ENCODE results near the gene KCNC1. TPM values are rescaled to one million over a fixed set of nuclear protein-coding genes. Genes with fewer than 3 reads are reported as not detected.

The KCNC1 gene
- total and polyA plus RNA-seq, 7 donors: 0.01 to 1.1 (median 0.13) TPM

- Histone ChIP-seq H3K4me3 (peak overlapping the region; percentile 75), H3K27ac (peak overlapping the region; percentile 94), H3K36me3 (ENCODE audit: insufficient read depth in 1 of 2, low read depth in 1 of 2) (peaks cover 0 to 22% of the 10 kb centered on the region in 2 donors), H3K27me3 (ENCODE audit: insufficient read depth in 3 of 3, low read length in 2 of 3) (peaks cover 0 to 10% (median 0%) of the 10 kb centered on the region in 3 donors), H3K9me3 (no peaks in the 10 kb centered on the region), H3K4me1 (peaks cover 27% of the 10 kb centered on the region)
- 58 to 75% (median 73%) methylated on average over 7 of the region's 7 CpGs for WGBS, 3 donors
- ATAC-seq: no peak
- DNase-seq: no peak
- TF ChIP-seq CTCF (IDR thresholded peaks at IDR 0.05): no peak
- intact Hi-C loops (cut with DNase I): loop anchor here in 1 of 2 donors (5.0 kb wide), 1 partner anchor 86 kb away; no protein-coding TSS in a partner anchor
Measured at GRCh38 chr11:17718015-17718414, 16.6 kb upstream of the KCNC1 start.

GRCh38 chr11:17718510-17718962 is 16.0 kb upstream of the KCNC1 start:
- Histone ChIP-seq H3K27ac (peak overlapping the region; percentile 94), H3K4me3 (peak overlapping the region; percentile 75), H3K4me1 (peaks cover 24% of the 10 kb centered on the region), H3K9me3 (no peaks in the 10 kb centered on the region), H3K27me3 (ENCODE audit: insufficient read depth in 3 of 3, low read length in 2 of 3) (peaks cover 0 to 10% (median 0%) of the 10 kb centered on the region in 3 donors), H3K36me3 (ENCODE audit: insufficient read depth in 1 of 2, low read depth in 1 of 2) (peaks cover 0 to 22% of the 10 kb centered on the region in 2 donors)
- intact Hi-C loops (cut with DNase I): loop anchor here in 1 of 2 donors (5.0 kb wide), 1 partner anchor 86 kb away; no protein-coding TSS in a partner anchor
- TF ChIP-seq CTCF (IDR thresholded peaks at IDR 0.05): no peak
- WGBS, 3 donors: 9 to 23% (median 10%) methylated on average over 16 of the region's 16 CpGs
- ATAC-seq: peak in 1 of 4 donors; percentile 12
- no peak for DNase-seq

GRCh38 chr11:17719028-17719937 is 15.3 kb upstream of the KCNC1 start, which contains the start of gene MYOD1:
MYOD1 (plus strand) TSS chr11:17719571; CDS start chr11:17719783, 212 bp downstream.
- Histone ChIP-seq H3K27me3 (ENCODE audit: insufficient read depth in 3 of 3, low read length in 2 of 3) (peaks cover 0 to 14% (median 0%) of the 10 kb centered on the region in 3 donors), H3K9me3 (no peaks in the 10 kb centered on the region), H3K4me1 (peaks cover 17% of the 10 kb centered on the region), H3K27ac (peak within 1 kb of the TSS; percentile 94), H3K4me3 (peak within 1 kb of the TSS; percentile 75), H3K36me3 (ENCODE audit: insufficient read depth in 1 of 2, low read depth in 1 of 2) (peaks cover 0 to 22% of the 10 kb centered on the region in 2 donors)
- DNase-seq: peak; percentile 85 to 92
- intact Hi-C loops (cut with DNase I): loop anchor here in 1 of 2 donors (5.0 kb wide), 1 partner anchor 87 kb away; no protein-coding TSS in a partner anchor
- peak; percentile 70 to 74 (median 70) for ATAC-seq
- TF ChIP-seq CTCF (IDR thresholded peaks at IDR 0.05): peak; percentile 12
- WGBS, 3 donors: 0 to 1% (median 1%) methylated on average over 39 to 68 of the region's 68 CpGs

- 1% methylated on average over 65 to 85 of the region's 85 CpGs for WGBS, 3 donors
- peak; percentile 50 for TF ChIP-seq CTCF (IDR thresholded peaks at IDR 0.05)
- Histone ChIP-seq H3K4me3 (peak overlapping the region; percentile 75), H3K36me3 (ENCODE audit: insufficient read depth in 1 of 2, low read depth in 1 of 2) (peaks cover 0 to 22% of the 10 kb centered on the region in 2 donors), H3K27me3 (ENCODE audit: insufficient read depth in 3 of 3, low read length in 2 of 3) (peaks cover 0 to 14% (median 0%) of the 10 kb centered on the region in 3 donors), H3K27ac (peak overlapping the region; percentile 94), H3K4me1 (peaks cover 10% of the 10 kb centered on the region), H3K9me3 (no peaks in the 10 kb centered on the region)
- DNase-seq (peak in 1 of 2 donors; percentile 83), ATAC-seq (peak; percentile 33 to 69 (median 65))
- intact Hi-C loops (cut with DNase I): loop anchor here (2.0 to 10.0 kb wide), 6 partner anchors 33 to 645 kb away; partner anchors contain the start of genes KCNJ11 (in 1 of the 2) and RPS13 (in 1 of the 2)
Measured at GRCh38 chr11:17719938-17720795, 14.4 kb upstream of the KCNC1 start.
